Putamen (tissue), 1 donor: ENCODE measurements around the gene ARHGEF12.

Source experiments
- DNase-seq: peaks from one replicate; pipeline ENCODE4 v3.0.0-alpha.2; 2016; ENCODE audit warnings: low spot score

ARHGEF12 gene

DNA sequence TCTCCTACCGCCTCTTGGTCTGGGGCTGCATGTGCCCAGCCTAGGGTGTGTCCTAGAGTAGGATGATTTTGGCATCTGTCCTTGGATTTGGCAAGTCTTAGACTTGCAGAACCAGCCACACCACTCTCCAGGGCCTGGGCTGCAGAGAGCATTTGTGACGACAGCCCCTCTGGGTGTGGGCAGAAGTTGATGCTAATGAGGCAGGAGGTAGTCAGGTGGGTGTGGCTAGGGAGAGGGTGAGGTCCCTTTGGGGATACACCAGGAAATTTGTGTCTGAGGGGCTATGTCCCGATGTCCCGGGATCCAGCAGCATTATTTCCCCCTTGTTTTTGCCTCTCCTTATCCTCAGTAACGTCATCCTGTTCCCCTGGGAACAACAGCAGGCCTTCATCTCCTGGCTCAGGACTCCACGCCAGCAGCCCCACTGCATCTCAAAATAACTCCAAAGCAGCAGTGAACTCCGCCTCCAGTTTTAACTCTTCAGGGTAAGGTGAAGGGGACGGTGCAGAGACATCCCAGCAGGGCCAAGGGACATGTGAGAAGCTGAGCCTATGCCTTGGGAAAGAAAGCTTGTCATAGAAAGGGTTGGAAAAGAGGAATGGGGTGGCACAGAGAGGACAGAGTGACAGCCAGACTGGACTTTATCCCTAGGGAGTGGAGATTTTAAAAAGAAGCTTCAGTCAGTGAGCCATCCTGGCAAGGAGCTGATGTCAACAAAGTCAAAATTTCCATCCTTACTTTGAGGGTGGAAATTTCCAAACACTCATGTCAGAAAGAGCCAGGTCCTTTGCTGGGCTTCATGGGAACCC lies 19.1 kb upstream of the ARHGEF12 start:
- DNase-seq: no peak

DNA sequence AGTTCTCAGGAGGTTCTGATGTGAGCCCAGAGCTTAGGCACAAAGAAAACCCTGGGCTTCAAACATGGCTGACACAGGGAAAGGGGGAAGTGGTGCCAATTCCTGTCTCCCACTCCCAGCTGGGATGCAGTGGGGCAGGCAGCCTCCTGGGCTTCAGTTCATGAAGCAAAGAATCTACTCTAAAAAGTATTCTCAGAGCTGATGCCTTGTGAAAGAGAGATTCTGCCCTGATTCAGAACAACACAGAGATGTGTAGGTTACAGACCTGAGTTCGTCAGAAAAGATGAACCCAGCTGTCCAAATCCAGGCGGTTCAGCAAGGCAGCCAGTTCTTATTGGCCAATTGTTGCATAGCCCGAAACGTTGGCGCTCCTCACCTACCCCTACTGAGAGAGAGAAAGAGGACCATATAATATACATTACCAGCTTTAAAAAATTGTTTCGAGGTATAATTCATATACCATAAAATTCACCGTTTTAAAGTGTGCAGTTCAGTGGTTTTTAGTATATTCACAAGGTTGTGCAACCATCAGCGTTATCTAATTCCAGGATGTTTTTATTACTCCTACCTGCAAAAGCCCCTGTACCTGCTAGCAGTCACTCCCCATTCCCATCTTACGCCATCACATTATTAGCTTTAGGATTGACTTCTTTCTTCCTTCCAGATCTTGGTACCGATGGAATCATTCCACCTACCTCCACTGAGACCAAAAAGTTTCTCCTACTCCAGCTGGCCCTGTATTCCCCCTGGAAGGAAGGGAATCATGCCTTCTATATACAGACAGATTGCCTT lies 18.3 kb upstream of the ARHGEF12 start:
- DNase-seq: no peak

DNA sequence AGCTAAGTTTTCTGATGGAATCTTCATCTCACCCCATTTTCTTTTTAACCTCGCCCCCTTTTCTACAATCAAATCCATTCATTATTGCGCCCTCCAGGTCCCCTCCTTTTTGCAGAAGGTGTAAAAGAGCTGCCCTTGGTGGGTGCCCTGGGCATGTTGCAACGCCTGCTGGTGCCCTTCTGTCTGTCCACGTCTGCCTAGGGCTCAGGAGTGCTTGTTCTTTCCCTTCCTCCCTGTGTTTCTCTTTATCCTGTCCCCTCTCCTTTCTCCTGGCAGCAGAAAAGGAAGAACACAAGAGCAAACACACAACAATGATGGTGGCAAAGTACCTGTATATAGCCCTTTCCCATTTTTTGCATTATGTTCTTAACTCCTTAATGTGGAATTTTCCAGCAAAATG lies 17.3 kb upstream of the ARHGEF12 start:
- DNase-seq: no peak

DNA sequence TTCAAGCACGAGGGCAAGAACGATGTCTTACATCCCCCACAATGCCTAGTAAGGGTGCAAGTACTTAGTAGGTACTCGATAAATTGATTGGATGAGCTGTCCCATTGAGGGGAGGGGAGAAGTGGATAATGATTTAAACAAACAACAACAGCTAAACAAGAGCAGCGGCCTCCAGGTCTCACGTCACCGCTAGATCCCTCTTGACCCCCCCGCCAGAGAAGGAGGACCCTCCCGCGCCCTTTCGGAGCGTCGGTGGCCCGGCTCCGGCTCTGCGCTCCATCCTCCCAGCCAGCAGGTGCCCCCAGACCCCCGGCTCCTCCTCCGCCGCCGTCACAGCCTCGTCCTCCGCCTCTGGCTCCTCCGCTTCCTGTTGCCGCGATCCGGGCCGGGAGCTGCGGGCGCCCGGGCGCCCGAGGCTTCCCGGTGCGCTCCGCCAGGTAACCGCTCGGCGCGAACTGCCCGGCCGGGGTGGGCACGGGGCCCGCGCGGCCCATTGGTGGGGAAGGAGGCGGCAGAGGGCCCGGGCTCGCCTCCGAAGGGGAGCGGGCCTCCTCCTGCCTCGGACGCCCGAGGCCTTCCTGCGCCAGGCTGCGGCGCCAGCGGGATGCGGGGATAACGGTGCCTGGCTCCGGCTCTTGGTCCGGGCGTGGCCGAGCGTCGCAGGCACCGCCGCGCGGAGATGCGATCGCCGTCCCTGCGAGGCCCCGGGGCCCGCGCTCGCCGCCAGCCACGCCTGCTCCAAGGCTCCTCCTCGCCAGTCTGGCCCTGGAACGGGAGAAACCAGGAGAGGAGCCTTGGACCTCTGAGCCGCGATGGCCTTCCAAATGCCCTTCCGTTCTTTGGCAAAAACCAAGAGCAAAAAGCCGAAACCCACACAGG lies 11.0 kb upstream of the ARHGEF12 start, which contains the start of gene TLCD5:
TLCD5 (plus strand) TSS at position 368 of the 879 bp plus-strand sequence. CDS start 2,143 bp downstream, outside the sequence.
- peak; percentile 65 for DNase-seq

DNA sequence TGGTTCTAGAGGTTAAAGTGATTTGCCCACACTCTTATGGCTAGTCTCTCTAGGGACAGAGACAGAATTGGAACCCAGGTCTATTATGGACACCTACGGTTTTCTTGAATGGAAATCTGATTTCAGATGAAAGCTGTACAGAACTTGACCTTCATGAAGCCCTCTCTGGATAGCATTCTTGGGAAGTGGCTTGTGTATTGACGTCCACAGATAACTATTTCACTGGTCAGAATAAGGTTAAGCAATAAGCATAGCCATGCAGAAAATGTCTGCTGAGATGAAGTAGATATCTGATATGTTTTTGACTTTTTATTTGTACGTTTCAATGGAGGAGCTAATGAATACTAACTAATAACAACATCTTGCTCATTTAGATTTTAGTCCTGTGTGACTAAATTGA lies 10.0 kb upstream of the ARHGEF12 start:
- no peak for DNase-seq

DNA sequence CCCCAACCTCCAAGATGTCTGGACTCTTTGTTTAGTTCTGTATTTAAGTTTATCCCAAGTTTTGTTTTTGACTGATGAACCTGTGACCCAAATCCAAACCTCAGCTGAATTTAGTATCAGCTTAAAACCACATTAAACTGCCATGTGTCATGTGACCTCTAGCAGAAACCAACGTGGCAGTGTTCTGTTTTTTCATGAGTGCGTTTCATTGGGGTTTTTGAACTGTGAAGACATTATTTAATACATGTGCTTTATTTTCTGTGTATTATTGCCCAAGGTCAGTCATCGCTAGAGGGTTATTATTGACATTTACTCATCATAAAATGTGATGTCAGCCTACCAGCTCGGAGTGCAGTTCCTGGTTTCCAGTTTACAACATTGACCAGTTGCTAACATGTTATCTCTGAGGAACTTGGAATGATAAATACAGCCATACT lies 9.3 kb upstream of the ARHGEF12 start:
- no peak for DNase-seq

DNA sequence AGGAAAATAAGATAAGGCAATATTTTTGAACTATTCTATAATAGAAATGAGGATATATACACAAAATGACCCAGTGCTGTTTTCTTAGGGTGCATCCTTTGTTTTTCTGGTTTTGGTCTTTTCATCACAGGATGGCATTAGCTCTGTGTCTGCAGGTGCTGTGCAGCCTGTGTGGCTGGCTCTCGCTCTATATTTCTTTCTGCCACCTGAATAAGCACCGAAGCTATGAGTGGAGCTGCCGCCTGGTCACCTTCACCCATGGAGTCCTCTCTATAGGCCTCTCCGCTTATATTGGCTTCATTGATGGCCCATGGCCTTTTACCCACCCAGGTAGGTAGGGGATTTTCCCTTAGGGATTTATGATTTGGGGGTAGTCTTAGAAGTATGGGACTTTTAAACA lies 8.9 kb upstream of the ARHGEF12 start:
- no peak for DNase-seq

DNA sequence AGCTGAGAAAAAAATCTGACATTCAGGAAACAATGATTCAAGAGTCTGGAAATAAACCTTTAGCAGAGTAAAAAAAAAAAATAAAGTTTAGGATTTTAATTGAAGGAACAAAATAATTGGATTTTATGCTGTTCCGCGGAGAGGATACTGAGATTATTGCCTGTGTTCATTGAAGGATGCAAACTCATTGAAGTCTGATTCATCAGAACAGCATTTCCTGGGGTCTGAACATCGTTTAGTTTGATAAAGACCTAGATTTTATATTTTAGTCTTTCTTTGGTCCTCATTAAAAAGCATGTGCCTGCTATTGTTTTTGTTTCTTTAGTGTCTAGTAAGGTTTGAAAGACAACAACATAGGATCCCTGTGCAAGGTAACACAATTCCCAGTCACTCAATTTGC lies 6.7 kb upstream of the ARHGEF12 start:
- DNase-seq: no peak

DNA sequence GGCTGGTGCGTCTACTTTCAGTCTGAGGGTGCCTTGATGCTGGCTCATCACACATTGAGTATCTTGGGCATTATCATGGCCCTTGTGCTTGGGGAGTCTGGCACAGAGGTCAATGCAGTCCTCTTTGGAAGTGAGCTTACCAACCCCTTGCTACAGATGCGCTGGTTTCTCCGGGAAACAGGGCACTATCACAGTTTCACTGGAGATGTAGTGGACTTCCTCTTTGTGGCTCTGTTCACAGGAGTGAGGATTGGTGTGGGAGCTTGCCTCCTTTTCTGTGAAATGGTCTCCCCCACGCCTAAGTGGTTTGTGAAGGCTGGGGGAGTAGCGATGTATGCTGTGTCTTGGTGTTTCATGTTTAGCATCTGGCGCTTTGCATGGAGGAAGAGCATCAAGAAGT lies 6.2 kb upstream of the ARHGEF12 start:
- no peak for DNase-seq

DNA sequence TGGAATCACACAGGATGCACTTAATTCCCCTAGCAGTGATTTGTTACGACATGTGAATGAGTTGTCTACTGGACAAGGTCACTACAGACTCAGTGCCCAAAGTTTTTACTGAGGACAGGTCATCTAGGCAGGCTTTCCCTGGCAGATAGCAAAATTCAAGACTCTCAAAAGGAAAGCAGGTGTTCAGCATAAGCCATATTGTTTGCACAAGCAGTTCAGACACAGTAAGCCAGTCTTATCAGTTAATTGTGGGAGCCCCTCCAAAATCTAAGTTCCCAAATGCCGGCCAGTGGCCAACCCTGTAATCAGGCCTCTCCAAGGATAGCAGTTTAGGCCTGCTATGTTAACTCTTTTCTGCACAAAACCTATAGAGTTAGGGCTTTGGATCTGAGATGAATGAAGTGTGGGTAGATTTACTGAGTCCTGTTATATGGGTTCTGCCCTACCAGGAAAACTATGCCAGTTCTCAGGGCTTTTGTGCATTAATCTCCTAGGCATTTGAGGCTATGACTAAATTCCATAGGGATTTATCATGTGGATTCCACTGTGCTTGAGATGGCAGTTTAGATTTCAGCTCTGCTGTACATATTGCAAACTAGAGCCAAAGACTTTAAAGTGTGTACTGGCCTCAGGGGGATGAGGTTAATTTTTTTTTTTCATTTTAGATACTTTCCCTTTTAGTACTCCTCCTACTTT lies 4.8 kb upstream of the ARHGEF12 start:
- no peak for DNase-seq

DNA sequence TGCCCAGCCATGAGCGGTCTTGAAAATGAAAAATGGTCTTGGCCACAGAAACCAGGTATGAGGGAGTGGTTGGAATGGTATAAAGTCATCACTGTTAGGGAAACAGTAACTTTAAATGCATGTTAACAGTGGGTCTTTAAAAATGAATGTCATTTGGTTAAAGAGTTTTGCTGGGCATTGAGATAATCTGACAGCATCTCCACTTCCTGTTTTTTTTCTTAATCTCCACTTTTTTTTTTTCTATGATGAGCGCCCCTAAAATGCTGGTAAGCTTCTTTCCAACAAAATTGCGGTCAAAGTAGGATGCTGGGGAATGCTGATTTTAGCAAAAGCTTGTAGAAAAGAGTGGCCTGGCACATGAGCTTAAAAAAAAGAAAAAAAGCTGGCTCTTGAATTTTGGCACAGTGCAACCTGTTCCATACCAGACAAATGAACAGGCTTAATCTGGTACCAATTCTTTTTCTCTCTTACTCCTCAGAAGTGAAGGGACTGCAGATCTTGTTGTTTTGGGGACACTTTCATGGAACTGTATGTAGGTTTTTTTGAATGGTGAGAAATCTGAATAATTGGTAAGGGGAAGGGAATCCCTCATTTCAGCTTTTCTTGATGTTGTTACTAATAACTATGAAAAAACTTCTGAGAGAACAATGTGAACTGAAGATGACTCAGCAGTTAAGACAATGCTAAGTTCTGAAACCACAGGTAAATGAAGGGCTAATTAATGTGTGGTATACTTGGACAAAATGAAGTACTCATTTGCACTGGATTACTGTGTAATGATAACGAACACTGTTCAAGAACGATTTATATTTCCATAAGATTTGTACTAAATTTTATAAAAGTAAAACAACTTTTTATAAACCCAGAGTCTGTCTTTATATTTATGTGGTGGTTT lies 3.1 kb upstream of the ARHGEF12 start:
- DNase-seq: no peak

DNA sequence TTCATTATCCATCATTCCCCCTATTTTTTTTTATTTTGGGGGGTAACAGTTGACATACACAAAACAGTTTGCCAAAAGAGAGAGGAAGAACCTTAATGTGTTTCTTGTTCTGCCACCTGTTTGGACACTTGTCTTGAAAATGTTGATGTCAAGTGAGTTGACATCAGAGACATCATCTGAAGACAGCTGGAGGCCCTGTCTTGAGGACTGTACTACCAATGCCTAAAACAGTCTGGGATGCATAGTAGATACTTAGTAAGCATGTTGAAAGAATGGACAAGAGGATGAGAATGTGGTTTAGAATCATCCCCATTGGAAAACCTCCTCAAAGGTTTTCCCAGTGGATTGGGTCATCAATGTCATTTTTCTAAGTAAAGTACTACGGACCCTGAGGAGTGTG lies 2.4 kb upstream of the ARHGEF12 start:
- no peak for DNase-seq

DNA sequence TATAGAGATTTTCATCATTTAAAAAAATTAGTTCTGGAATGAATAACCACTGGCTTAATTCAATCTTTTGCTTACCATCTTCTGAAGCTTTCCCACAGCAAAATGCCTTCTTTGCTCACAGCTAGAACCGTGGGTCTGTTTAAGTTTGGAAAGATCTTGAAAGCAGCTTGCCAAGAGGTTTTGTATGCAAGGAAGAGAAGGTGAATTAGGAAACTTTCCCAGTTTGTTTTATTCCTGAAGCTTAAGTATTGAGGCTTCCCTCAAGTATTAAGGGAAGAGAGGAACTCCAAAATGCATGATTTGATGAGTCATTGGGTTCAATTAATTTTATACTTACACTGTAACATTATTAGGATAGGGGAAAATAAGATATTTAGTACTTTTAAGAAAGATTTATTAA lies 1.9 kb upstream of the ARHGEF12 start:
- peak; percentile 30 for DNase-seq

DNA sequence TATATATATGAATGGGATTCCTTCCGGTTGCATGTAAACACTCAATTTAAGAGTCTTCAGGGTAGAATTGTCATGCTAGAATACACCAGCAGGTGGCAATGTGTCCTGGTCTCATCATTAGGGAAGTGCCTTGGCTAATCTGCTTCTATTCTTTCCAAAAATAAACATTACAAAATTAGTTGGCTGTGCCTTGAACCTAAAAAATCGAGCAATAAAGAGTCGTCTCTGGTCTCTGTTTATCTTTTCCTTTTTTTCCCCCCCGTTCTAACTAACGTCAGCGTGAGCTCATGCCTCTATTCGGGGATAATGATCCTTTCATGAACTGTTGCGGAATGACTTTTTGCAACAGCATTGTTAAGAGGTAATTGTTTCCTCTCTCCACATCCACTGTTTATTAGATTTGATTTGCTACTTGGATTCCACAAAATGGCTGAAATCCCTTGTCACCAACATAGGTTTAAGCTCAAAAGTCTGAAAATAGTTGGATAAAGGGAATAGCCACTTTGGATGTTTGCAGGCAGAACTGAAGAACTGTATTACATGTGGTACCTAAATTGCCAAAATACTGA lies 1.2 kb upstream of the ARHGEF12 start:
- peak; percentile 81 for DNase-seq

DNA sequence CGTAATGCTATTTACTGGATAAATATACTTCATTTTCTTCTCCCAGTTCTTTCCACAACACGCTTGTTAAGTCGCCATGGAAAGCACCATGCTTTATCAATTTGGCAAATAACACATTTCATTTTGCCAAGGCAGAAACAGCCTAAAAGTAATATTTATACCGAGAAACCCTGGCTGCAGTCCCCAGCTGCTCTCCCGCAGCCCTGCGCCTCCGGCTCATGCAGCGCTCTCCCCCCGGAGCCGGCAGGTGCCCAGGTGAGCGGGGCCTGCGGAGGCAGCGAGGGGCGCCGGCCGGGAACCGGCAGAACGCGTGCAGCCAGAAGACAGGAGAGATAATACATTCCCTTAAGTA lies 681 bp upstream of the ARHGEF12 start:
- no peak for DNase-seq

DNA sequence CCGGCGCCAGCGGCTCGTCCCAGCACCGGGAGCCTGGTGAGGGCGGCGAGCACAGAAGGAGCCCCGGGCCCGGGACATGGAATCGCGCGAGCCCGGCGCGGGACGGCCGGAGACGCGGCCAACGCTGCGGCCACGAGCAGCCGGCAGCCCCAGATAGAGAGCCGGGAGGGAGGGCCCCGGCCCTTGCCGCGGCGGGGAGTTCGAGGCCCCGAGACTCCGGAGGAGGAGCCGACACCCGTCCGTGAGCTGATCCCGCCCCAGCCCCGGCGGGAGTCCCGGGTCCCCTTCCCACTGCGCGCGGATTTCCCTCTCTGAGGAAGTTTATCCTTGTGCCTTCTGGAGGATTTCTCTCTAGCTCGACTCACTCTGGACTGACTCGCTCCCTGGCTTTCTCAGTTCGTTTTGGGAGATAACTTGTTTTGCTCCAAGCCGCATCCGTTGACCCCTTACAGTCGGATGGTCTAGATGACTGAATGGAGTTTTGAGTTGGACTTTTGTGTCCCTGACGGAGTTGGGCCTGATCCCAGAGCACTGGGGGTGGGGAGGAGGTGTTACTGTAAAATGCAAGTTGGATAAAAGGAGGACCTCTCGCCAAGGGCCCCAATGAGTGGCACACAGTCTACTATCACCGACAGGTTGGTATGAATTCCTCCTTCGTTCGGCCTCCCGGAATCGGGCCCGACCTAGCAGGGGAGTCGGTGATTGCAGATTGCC lies 585 bp downstream of the ARHGEF12 start:
- DNase-seq: peak; percentile 34

DNA sequence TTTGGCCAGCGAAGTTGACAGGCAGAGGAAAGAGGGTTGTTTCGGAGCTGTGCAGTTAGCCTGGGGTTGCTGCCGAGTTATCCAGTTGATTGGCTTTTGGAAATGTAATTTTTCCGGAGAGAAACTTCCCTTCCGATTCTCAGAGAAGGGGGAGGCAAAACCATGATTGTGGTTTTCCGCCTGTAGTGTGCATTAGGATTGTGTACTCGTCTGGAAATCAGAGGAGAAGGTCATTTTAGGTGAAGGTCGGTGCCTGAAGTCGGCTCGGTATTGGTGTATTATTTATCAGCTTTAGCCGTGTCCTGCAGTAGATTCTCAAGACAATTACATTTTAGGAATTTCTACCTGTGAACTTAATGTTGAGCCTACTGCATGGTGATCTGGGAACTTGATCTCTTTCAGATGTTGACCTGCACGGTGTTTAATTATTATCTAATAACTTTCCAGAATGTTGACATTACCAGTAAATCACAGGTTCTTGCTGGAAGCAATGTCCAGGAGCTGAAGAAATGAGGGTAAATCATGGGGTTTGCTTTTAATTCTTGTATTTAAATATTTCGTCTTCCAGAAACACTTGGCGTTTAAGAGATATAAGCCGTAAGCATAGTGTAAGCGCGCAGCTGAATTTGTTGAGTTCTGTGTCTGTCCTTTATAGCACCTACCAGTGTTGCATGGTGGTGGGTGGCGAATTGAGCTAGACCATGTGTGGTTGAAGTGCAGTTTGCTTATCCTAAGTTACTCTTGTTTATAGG lies 1.3 kb downstream of the ARHGEF12 start:
- DNase-seq: no peak

DNA sequence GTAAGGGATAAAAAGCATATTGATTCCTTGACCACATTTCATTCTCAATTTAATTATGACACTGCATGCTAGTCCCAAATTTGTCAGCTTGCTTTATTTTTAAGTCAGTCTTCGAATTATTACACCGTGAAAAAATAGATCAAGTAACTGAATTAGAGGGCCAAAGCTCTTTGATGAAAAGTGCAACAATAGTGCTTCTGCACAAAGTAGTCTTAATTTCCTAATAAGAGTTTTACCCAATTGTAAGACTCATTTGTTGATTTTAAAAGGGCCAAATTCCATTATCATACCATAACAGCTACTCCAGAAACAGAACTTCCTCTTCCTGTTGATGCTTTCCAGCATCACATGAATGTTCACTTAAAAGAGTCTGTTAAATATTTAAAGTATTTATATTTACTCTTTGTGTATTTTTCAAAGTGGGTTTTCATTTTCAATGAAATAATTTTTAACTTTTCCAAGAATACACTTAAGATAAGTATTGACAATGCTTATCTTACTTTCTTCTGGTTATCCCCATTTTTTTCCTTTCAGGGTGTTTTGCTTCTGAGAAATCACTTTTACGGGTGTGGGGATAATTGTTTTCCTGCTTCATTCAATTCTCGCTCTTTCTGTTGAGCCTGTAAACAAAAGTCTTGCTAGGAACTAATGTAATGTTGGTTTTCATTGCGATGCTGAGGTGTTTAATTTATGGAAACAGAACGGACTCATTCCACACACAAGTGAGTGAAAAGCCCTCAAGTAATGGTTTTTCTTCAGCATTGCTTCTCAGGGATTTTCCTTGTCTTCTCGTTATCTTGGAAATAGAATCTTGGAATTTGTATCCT lies 2.1 kb downstream of the ARHGEF12 start:
- DNase-seq: no peak
